GM18507 (cell line): ENCODE measurements around the gene PHF21A.
"Not testable (repeated sequence)": the region's sequence is repeated elsewhere in the genome, so short reads cannot be mapped to it uniquely, and the experiment has no call there.

Experiments used
- DNase-seq: peaks from one replicate; pipeline ENCODE4 v3.0.0; 2011; ENCODE audit warnings: low read depth; ENCODE audit not compliant: insufficient read length; ENCODE audit errors: extremely low spot score
- FAIRE-seq: peaks from 2 replicates; lab custom pipeline; 2011; peaks lifted over from hg19 to GRCh38; lab: Jason Lieb, UNC

Gene PHF21A

DNA sequence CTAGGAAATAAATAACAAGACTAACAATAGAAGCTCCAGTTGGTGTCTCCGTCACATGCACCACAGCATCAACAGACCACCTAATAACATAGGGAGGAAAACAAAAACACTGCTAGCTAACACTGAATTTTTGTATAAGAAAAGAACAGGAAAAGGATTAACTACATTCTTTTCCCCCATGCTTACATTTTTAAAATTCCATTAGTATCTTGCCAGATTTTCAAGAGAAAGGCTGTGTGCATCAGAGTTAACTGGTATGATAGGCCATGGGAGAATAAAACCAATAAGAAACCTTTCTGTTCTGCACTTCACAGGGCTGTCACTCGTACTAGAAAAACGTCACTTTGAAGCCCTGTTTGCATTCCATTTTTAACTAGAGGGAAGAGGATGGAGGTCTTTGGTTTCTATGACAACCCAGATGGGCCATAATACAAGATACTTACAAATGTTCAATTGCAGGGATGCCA is 119.8 kb downstream of the PHF21A start:
- FAIRE-seq (no peak), DNase-seq (no peak)

DNA sequence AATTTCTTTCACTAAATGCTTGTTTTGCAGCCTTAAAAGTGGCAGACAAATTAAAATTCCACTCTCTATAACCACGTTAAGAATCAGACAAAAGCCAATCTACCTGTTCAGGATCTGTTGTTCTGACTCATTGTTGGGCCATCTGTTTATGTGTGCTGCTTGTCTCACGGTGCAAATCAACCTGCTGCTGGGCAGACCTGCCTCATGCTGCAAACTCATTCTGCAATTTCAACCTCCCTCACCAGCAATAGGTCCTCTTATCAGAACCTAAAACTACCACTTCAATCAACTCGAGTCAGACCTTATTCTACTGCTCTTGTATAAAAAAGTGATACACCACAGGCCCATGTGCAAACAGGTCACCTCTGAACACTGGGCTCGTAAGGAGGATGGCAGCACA is 123.7 kb downstream of the PHF21A start:
- DNase-seq (no peak), FAIRE-seq (no peak)

DNA sequence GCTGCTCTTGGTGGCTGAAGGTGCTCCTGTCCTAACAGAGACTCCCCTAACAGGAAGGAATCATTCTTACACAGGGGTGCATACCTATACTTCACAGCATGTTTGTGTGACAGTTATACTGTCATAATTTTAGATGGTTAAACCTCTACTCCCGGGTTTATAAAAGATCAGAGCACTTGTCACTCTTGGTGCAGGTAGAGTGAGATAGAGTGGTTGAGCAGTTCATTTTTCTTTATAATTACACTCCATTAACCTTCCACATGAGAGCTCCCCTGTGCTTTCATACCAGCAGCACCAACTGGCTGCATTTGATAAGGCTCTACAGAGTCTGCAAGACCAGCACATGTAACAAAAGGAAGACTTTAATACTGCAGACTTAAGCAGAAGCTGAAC is 125.9 kb downstream of the PHF21A start:
- DNase-seq (no peak), FAIRE-seq (no peak)

DNA sequence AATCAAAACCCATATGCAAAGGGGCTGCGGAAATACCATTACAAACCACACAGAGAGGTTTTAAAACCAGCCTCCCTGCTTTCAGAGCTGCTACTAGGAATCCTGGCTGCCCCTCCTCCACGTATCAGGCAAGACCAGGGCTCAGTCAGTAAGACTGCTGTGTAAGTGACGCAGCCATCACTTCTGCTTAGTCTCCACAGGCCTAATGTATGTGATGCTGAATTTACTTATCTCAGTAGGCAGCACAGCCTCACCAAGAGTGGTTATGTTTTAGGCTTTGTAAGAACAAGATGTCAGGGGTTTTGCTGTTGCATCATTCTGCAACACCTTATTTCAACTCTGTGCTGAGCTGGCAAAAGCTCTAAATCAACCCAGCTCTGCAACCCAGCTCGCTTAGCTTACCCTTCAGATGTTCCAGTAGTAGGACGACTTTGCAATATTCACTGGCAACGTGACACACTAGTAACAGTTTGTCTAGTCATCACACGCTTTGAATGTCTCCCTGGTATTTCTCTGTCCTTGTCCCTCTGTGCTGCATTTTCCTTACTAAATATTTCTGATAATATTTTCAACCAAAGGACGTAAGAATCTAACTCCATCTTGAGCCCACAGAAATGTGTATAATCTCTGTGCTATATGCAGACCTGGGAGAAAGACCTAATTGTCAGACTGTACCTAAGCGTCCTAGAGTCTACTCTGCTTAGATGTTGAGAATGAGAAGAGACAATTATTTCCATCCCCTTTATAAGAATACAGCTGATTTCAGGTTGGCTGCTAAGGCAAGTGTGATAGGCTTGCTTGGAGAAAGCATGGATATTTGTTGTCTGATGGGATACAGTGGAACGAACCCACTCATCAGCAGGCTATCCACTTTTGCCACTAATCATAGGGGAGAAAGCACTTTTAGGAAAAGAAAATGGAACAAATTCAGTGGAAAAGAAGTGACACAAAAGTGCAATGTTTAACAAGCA is 126.6 kb downstream of the PHF21A start:
- no peak for FAIRE-seq
- no peak for DNase-seq

DNA sequence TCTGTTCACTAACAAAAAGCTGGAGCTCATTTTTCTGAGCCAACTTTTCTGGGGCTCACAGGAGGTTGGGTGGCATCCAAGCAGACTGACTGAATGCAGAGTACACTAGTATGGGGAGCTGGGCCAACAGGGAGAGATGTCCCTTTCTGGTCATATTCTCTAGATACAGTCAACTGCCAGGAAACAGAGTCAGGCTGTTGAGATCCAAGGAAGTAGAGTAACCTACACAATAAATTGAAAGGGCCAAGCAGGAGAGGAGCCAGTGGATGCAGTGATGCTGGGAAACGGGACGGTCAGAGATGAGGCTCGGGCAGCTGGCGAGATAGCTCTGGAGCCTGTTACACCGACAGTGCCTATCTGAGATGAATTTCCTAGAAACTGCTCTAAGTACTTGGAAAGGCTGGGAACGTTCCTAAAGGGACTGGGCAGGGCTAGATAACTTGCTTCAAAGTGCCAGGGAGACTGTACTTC is 127.7 kb downstream of the PHF21A start:
- FAIRE-seq (no peak), DNase-seq (no peak)

DNA sequence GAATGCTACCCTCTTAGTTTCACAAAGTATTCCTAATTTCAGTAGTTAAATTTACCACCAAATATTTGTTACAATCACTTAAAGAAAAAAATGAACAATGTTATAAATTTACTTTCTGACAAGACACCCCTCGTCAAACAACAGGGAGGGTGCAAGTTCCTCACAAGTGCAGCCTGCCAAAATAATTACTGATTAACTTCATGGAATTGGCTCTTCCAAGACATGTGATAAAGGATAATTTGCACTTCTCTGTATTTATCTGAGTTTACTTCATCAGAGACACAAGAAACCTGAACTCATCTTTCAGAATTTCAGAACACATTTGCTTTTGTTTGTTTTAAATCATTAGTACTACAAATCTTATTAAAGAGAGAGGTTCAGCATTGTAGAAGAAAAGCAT is 132.3 kb downstream of the PHF21A start:
- FAIRE-seq (no peak), DNase-seq (no peak)

DNA sequence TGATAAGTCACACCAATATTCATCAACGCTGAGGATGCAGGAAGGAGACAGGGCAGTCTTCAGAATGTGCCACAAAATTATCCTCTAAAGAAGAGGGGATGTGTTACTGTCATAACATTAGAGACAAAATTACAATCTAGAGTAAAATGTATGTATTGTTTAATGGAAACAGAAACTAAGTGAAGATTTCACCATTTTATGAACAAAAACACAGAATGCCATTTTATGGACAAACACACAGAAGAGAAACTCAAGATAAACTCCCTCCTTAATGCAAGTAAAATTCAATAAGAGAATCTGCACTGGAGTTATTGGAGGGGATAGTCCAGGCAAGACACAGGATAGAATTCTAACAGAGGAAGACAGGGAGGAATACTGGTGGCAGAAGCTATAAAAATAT is 136.0 kb downstream of the PHF21A start:
- DNase-seq (no peak), FAIRE-seq (no peak)

DNA sequence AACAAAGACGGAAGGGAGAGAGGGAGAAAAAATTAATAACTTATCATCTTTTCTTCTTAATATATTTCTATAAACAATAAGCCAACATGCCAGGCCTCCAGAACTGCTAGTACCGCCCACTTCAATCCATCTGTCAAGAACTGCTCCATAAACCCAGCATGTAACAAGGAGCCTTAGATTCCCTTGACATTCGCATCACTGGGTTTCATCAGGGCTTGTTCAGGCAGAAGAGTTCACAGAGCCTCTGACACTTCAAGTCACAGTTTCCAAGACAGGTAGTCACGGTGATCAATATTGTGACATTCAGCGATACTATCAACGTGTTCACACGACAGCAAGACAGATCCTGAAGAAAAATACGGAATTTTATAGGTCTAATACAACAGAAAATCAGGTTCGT is 137.1 kb downstream of the PHF21A start:
- FAIRE-seq (no peak), DNase-seq (no peak)

DNA sequence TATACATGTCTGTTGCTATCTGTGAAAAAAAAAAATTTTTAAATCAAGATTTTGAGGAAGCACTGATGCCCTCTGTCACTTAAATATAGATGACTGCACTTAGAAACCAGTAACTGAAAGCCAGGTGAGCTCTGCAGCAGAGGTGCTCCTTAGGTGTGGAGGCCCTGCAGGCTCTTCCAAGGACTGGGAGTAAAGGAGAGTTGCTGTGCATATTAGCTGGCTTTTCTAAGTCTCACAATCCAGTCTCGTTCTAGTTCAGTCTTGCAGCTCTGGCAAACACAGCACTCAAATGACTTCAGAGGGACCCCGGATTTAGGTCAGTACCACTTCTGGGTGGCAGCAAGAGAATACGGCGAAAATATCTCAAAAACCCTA is 137.8 kb downstream of the PHF21A start:
- DNase-seq (no peak), FAIRE-seq (no peak)

DNA sequence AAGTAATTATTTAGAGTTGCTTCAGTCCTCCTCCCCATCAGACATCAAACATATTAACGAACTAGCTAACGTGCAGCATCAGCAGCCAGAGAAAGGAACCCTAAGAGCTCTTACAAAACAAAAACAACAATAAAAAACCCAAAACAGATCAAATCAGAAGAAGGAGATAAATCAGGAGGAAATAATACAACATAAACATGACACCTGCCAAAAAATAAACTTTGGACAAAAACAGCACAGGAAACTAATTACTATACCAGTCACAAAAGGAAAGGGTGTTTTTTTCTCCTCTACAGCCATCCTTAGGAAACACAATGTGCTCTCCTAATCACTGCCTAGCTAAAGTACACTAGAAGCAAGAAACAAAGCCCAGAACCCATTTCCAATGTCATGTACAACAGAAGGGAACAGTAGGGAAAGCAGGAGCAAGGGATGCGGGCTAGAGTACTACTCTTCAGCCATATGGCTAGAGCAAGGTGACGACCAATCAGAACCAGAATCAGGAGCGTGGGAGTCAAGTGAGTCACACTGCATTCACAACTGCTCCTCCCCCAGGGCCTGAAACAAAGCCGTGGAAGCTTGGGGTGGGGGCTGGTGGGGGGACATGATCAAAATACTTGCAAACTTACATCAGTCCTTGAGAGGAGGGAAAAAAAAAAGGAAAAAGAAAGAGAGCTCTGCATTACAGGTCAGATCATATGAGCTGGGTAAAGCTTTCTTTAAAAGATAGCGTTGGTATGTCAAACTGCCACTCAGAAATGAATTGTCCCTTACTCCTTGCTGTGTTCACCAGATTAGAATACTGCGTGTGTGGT is 138.4 kb downstream of the PHF21A start:
- no peak for FAIRE-seq
- DNase-seq, result no peak

DNA sequence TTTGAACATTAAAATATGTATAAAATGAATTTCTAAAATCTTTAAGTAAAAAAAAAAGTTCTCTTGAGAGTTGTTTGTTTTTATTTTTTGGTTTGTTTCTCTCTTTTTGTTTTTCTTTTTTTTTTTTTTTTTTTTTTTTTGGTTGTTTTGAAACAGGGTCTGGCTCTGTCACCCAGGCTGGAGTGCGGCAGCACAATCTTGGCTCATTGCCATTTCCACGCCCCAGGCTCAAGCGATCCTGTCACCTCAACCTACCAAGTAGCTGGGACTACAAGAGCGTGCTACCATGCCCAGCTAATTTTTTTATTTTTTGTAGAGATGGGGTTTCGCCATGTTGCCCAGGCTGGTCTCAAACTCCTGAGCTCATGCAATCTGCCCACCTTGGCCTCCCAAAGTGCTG is 139.4 kb downstream of the PHF21A start:
- DNase-seq, FAIRE-seq: not testable (repeated sequence)

DNA sequence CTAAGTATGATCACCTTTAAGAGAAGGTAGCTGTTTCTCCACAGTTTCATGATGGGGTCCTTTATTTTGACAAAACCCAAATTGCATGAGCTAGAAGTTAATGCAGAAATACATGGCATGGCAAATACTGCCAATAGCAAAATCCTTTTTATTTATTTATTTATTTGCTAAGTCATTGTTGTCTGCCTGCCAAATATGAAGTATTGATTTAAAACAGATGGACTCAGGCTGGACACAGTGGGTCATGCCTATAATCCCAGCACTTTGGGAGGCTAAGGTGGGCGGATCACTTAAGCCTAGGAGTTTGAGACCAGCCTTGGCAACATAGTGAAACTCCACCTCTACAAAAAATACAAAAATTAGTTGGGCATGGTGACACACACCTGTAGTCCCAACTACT is 146.4 kb downstream of the PHF21A start:
- FAIRE-seq, result no peak

DNA sequence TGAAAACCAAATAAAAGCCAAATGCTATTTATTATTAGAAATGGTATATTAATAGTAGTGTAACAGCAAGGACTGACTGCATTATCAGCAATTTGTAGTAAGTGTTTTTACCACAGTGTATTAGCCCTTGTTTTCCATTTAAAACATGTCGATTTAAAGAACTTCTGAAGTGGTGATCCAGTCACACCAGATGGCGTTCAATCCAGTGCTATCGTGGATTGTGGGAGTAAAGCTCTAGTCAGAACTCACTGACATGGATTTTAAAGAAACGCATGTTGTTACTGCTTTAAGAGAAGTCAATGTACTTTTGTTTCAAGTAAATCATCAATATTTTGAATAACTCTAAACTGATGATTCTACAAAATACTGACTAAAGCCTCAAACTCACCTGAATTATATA is 147.7 kb downstream of the PHF21A start:
- FAIRE-seq (no peak), DNase-seq (no peak)

More for the DNA sequence above, 146.4 kb downstream of the PHF21A start:
- DNase-seq, result no peak

DNA sequence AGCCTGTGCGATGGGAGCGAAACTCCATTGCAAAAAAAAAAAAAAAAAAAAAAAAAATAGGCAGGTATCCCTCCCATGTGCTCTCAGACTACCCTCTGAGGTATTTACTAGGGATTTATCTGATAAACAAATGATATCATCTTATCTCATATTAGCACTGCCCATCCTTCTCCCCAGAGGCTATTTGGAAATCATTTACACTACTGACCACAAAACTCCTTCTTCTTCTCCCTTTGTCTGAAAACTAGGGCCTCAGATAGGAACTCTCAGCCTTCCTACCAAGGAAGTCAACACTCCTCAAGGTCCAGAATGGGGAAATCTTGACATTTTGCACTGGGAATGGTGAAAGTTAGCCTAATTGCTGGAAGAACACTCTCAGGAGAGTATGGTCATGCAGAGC is 152.4 kb downstream of the PHF21A start:
- FAIRE-seq, result no peak
- no peak for DNase-seq

DNA sequence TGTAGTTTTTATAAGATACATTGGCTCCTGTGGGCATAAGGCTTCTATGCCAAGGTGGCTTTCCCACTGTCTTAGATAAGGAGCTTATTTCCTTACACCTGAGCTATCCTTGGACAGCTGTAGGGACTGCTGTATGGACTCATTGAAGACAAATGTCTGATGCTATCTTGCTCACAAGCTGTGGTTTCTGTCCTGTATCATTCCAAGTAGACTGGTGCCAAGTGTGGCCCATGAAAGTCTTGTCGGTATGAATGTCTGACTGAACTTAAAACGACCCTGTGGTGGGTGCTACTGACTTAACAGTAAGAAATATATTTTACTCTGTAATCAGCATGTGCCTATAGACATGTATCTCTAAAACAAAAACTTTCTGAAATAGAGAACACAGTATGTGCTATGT is 153.7 kb downstream of the PHF21A start:
- DNase-seq (no peak), FAIRE-seq (no peak)

DNA sequence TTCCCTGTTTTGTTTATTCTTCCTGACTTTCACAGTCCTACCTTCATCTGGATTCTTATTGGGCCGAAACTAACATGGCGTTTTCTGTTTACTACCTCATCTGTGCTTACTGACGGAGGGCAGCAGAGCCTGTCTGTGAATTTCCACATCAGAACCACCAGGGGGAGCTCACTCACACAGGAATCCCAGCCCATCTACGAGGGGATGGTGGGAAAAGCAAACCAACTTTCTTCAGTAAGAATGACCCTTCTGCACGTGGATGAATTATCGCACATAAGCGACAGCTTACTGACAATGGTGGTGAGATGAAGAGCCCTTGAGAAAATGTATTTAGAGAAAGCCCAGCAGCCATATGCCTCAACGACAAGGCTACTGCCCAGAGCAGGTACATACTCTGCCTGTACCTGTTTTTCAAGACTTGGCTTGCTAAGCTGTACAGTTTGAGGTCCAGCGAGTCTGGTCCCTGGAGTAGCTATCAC is 156.3 kb downstream of the PHF21A start:
- DNase-seq (peak; percentile 38), FAIRE-seq (peak; percentile 93)

DNA sequence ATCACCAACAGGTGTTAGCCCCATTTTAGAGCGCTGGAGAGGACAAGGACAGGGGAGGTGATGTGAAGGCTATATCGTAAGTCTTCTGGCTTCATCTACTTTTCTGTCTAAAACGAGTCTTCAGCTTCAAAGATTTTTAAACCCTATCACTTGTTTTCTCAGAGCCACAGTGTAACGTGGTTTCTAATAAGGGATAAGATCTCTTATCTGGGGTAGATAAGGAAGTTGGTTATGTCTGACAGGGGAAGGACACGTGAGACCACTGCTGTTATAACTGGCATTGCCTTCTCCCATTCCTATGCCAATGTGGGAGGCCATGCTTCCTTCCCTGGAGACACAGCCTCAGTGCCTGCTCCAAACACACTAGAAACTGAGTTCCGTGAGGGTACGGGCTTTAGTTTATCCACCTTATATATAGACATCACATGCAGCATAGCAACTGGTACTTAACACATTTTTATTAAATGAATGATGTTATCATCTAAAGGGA is 159.5 kb downstream of the PHF21A start:
- DNase-seq (no peak), FAIRE-seq (no peak)

DNA sequence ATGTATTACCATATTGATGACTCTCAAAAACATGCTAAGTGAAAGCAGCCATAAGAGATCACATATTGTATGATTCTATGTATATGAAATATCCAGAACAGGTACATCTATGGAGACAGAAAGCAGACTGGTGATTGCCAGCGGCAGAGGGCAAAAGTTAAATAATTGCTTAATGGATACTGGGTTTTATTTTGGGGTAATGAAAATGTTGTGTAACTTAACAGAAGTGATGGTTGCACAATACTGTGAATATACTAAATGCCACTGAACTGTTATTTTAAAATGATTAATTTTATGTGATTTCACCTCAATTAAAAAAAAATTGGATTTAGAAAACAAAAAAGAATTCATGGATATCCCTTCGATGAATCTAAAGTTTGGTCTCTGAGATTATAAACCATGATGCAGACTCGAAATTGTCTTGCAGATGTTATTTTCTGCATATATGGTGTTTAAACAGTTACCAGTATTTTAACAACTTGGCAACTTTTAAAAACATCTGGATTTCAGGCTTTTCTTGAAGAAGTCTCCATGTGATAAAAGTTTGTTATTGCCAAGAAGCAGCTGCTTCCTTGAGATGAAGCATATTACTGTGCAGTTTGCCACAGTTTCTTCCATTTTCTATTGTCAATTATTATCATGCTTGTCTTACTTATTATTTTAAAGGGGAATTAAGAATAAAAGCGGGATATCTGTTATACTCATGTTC is 160.7 kb downstream of the PHF21A start:
- FAIRE-seq (no peak), DNase-seq (no peak)

DNA sequence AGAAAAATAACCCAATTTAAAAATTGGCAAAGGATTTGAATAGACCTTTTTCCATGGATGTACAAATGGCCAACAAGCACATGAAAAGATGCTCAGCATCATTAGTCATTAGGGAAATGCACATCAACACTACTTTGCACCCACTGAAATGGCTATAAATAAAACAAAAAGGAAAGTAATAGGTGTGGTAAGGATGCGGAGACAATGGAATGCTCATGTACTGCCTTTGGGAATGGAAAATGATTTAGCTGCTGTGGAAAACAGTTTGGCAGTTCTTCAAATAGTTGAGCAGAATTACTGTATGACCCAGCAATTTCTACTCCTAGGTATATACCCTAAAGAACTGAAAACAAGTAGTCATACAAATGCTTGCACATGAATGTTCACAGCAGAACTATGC is 161.4 kb downstream of the PHF21A start:
- DNase-seq, result no peak
- FAIRE-seq, result no peak

DNA sequence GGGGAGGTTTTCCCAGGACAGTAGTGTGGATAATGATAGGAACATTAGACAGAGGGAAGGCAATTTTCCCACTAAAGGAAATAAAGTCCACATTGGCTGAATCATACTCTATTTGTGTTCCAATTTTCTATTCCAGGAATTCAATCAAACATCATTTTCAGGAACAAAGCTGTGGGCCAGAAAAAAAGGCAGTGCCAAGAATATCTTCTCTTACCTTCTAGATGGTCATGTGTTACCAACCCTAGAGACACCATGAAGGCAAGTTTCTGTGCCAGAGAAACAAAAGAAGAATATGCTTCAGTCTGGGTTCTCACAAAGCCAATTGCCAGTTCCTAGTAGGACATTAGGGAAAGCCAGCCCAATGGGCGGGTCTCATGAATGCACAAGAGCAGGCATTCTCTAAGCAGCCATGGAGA is 171.3 kb downstream of the PHF21A start:
- DNase-seq (no peak), FAIRE-seq (no peak)
